Testis (tissue), 3 donors: ENCODE data around the gene OR6B1. TPM values are rescaled to one million over a fixed set of nuclear protein-coding genes. Genes with fewer than 3 reads are reported as not detected.
"Not testable (repeated sequence)": the region's sequence is repeated elsewhere in the genome, so short reads cannot be mapped to it uniquely, and the experiment has no call there.

Source experiments
- DNase-seq: peaks from one replicate; pipeline ENCODE4 v3.0.0-alpha.2; 2019
- H3K27ac ChIP-seq, 2 donors: fragments of 200-600 bp; sonication (generic); one replicate each; pipeline ENCODE4 v1.5.1; 2019
- H3K27me3 ChIP-seq: fragments of 200-600 bp; sonication (generic); one replicate; pipeline ENCODE4 v1.5.1; 2019
- H3K36me3 ChIP-seq: fragments of 200-600 bp; sonication (generic); one replicate; pipeline ENCODE4 v1.5.1; 2017; ENCODE audit warnings: low read depth; ENCODE audit errors: missing control alignments
- H3K4me1 ChIP-seq: fragments of 200-600 bp; sonication (generic); one replicate; pipeline ENCODE4 v1.5.1; 2019
- H3K4me3 ChIP-seq, 2 donors: fragments of 200-600 bp; sonication (generic); one replicate each; pipeline ENCODE4 v1.5.1; 2017 to 2019
- H3K9me3 ChIP-seq: fragments of 200-600 bp; sonication (generic); one replicate; pipeline ENCODE4 v1.5.1; 2017
- POLR2A ChIP-seq: fragments of 450-650 bp; IDR thresholded peaks from one replicate; pipeline ENCODE4 v1.6.1; 2017; ENCODE audit warnings: antibody characterized with exemption, mild to moderate bottlenecking, moderate library complexity
- WGBS, 2 donors: methylation state at CpG; one replicate each; pipeline ENCODE4 v1.1.5; 2018; 5-methylcytosine and 5-hydroxymethylcytosine counted together
- intact Hi-C: fragments of 100-400 bp; cut with DNase I; formaldehyde crosslinking; loops from one replicate; pipeline ENCODE4 v1.15.1; 2023; ENCODE audit warnings: low total_unique reads
- polyA plus RNA-seq: library from polyadenylated mRNA; stranded (reverse); fragments of 350-450 nt; fragmentation: Illumina TruSeq; extraction: RNeasy Lipid Tissue Mini Kit (QIAGEN cat#74804); gene quantifications from one replicate; pipeline ENCODE4 v1.2.3, GENCODE V29; 2014; ENCODE audit warnings: low read depth, low replicate concordance; ENCODE audit not compliant: insufficient read depth
- total RNA-seq, 2 donors: library from RNA; depleted of rRNA; stranded (reverse); fragments of >200 nt; gene quantifications; one replicate each; pipeline ENCODE4 v1.2.3, GENCODE V29; 2016
- TF ChIP-seq, protein P1 (sequence below), 3 experiments: fragments of 450-650 bp in 2 of 3; fragments of 200-600 bp in 1 of 3; sonication (generic) in 1 of 3; IDR thresholded peaks; one replicate each; pipeline ENCODE4 v1.5.1; 2016 to 2019; ENCODE audit warnings: antibody characterized with exemption in 3 of 3, mild to moderate bottlenecking in 2 of 3, moderate library complexity in 1 of 3

OR6B1 gene
- total and polyA plus RNA-seq, 3 donors from 2014 or later: 0.53 to 1.8 (median 1.4) TPM

DNA sequence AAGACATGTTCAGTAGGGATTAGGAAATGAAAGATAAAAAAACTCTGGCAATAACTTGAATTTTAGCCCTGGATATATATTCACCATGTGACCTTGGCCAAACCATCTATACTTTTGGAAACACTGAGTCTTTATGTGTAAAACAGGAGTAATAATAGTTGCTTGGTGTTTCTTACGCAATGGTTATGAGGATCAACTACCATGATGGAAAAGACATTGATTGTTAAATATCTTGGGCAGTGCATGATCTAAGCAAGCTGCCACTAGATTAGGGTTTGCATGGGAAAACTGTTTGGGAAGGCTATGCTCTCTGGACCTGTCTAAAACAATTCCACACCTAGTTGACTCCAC is 6.5 kb downstream of the OR6B1 start:
- Histone ChIP-seq H3K27ac (no peak overlapping the region), H3K27me3 (no peaks in the 10 kb centered on the region), H3K4me1 (no peaks in the 10 kb centered on the region), H3K9me3 (no peaks in the 10 kb centered on the region), H3K36me3 (no peaks in the 10 kb centered on the region), H3K4me3 (no peak overlapping the region)
- WGBS, 2 donors: 80 to 95% methylated on average over 1 of the region's 1 CpG
- intact Hi-C loops: no loop called here
- no peak for DNase-seq
- TF ChIP-seq POLR2A: no peak
- TF ChIP-seq, protein P1, sequence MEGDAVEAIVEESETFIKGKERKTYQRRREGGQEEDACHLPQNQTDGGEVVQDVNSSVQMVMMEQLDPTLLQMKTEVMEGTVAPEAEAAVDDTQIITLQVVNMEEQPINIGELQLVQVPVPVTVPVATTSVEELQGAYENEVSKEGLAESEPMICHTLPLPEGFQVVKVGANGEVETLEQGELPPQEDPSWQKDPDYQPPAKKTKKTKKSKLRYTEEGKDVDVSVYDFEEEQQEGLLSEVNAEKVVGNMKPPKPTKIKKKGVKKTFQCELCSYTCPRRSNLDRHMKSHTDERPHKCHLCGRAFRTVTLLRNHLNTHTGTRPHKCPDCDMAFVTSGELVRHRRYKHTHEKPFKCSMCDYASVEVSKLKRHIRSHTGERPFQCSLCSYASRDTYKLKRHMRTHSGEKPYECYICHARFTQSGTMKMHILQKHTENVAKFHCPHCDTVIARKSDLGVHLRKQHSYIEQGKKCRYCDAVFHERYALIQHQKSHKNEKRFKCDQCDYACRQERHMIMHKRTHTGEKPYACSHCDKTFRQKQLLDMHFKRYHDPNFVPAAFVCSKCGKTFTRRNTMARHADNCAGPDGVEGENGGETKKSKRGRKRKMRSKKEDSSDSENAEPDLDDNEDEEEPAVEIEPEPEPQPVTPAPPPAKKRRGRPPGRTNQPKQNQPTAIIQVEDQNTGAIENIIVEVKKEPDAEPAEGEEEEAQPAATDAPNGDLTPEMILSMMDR (IDR thresholded peaks at IDR 0.05): no peak

DNA sequence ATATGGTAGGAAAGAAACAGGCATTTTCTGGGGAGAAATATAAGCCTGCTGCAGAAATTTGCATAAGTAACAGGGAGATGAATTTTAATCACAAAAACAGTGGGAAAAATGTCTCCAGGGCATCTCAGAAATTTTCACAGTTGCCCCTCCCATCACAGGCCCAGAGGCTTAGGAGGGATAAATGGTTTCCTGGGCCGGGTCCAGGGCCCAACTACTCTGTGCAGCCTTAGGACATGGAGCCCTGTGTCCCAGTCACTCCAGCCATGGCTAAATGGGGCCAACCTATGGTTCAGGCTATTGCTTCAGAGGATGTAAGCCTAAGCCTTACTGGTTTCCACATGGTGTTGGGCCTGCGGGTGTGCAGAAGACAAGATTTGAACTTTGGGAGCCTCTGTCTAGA is 9.2 kb downstream of the OR6B1 start:
- Histone ChIP-seq H3K4me3 (no peak overlapping the region), H3K9me3 (no peaks in the 10 kb centered on the region), H3K4me1 (no peaks in the 10 kb centered on the region), H3K27ac (no peak overlapping the region), H3K27me3 (no peaks in the 10 kb centered on the region), H3K36me3 (no peaks in the 10 kb centered on the region)
- 85 to 100% methylated on average over 2 of the region's 2 CpGs for WGBS, 2 donors
- DNase-seq: no peak
- TF ChIP-seq, protein P1 (IDR thresholded peaks at IDR 0.05): no peak
- no peak for TF ChIP-seq POLR2A
- intact Hi-C loops: no loop called here

DNA sequence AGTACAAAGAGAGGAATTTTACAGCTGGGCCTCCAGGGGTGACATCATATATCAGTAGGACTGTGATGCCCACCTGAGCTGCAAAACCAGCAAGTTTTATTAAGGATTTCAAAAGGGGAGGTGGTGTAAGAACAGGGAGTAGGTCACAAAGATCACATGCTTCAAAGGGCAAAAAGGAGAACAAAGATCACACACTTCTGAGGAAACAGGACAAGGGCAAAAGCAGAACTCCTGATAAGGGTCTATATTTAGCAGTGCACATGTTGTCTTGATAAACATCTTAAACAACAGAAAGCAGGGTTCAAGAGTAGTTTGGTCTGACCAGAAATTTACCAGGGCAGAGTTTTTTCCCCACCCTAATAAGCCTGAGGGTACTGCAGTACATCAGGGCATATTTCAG is 9.9 kb downstream of the OR6B1 start:
- intact Hi-C loops, H3K27me3 ChIP-seq, H3K4me1 ChIP-seq, DNase-seq, H3K9me3 ChIP-seq, H3K27ac ChIP-seq, H3K36me3 ChIP-seq, H3K4me3 ChIP-seq: not testable (repeated sequence)

DNA sequence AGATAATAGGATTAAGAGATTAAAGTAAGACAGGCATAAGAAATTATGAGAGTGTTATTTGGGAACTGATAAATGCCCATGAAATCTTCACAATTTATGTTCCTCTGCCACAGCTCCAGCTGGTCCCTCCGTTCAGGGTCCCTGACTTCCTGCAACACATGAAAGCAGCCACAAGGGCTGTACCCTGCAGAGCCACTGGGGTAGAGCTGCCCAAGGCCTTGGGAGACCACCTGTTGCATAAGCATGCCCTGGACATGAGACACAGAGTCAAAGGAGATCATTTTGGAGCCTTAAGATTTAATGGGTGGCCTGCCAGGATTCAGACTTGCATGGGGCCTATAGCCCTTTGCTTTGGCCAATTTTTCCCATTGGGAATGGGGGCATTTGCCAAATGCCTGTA is 10.7 kb downstream of the OR6B1 start:
- H3K27me3 ChIP-seq, H3K9me3 ChIP-seq, H3K4me3 ChIP-seq, intact Hi-C loops, H3K36me3 ChIP-seq, DNase-seq, H3K4me1 ChIP-seq, H3K27ac ChIP-seq: not testable (repeated sequence)
- WGBS, 2 donors: 68 to 84% methylated on average over 1 of the region's 1 CpG

DNA sequence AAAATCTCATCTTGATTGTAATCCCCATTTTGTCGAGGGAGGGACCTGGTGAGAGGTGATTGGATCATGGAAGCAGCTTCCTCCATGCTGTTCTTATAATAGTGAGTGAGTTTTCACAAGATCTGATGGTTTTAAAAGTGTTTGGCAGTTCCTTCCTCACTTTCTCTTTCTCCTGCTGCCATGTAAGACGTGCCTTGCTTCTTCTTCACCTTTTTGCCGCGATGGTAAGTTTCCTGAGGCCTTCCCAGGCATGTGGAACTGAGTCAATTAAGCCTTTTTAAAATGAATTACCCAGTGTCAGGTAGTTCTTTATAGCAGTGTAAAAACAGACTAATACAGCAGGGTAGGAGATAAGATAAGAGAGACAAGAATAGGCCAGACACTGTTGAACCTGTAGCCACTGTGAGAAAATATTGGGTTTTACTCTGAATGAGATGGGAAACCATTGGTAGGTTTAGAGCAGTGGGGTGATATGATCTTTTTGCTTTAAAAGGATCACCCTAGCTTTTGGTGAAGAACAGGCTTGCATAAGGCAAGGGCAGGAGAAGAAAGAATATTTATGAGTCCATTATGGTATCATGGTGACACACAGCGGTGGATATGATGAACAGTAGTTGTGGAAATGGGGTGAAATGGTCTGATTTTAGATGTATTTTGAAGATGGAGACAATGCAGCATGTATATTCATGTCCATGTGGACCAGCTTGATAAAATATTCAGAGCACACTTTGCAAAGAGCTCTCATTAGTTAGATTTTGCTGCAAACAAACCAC is 11.5 kb downstream of the OR6B1 start:
- no peaks in the 10 kb centered on the region for H3K36me3 ChIP-seq
- H3K4me3 ChIP-seq: no peak overlapping the region
- TF ChIP-seq POLR2A: no peak
- TF ChIP-seq, protein P1 (IDR thresholded peaks at IDR 0.05): no peak
- no peaks in the 10 kb centered on the region for H3K4me1 ChIP-seq
- DNase-seq: no peak
- no peaks in the 10 kb centered on the region for H3K27me3 ChIP-seq
- intact Hi-C loops: no loop called here
- H3K27ac ChIP-seq: no peak overlapping the region
- WGBS, 2 donors: 91 to 92% methylated on average over 5 of the region's 5 CpGs
- no peaks in the 10 kb centered on the region for H3K9me3 ChIP-seq

DNA sequence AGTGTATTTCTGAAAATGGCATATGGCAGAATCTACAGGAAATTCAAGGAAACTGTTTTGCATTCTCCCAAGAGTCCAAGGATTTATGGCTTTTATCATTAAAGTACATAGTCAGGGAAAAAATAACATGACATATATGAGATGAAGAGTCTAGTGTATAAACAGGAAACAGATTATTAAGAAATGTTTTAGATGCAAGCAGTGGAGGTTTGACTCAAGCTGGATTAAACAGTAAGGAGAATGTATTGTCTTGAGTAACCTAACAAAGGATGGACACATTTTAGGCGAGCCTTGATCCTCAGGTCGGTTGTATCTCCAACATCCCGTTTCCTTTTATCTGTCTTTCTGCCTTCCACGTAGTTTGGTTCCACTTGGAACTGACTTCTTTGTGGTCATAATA is 17.9 kb downstream of the OR6B1 start:
- TF ChIP-seq, protein P1 (IDR thresholded peaks at IDR 0.05): no peak
- Histone ChIP-seq H3K4me3 (no peak overlapping the region), H3K27ac (no peak overlapping the region), H3K4me1 (no peaks in the 10 kb centered on the region), H3K27me3 (no peaks in the 10 kb centered on the region), H3K36me3 (no peaks in the 10 kb centered on the region), H3K9me3 (no peaks in the 10 kb centered on the region)
- WGBS, 2 donors: 83 to 88% methylated on average over 4 of the region's 4 CpGs
- no peak for DNase-seq
- intact Hi-C loops: no loop called here
